C4-2B (cell line): ENCODE data around the gene MCU.
"Not testable (repeated sequence)": the region's sequence is repeated elsewhere in the genome, so short reads cannot be mapped to it uniquely, and the experiment has no call there.

Source experiments
- H3K27ac ChIP-seq: fragments of 450-650 bp; 2 replicates; pipeline ENCODE4 v1.5.1; 2017
- CTCF ChIP-seq: fragments of 450-650 bp; conservative IDR thresholded peaks from 2 replicates; pipeline ENCODE4 v1.5.1; 2017; ENCODE audit warnings: mild to moderate bottlenecking
- ZFX ChIP-seq: fragments of 450-650 bp; IDR thresholded peaks from 2 replicates; pipeline ENCODE4 v1.6.1; 2017

Gene MCU

GRCh38 chr10:72697716-72698115 lies 5.8 kb downstream of the MCU start:
- TF ChIP-seq ZFX, result no peak
- TF ChIP-seq CTCF, result no peak
- no peak overlapping the region for H3K27ac ChIP-seq

GRCh38 chr10:72702465-72702864 lies 10.5 kb downstream of the MCU start:
- H3K27ac ChIP-seq, result not testable (repeated sequence)

- no peak for TF ChIP-seq CTCF
- no peak for TF ChIP-seq ZFX
- H3K27ac ChIP-seq, result no peak overlapping the region
Observed at GRCh38 chr10:72702868-72703581, 11.1 kb downstream of the MCU start.

GRCh38 chr10:72704117-72704516 lies 12.2 kb downstream of the MCU start:
- no peak overlapping the region for H3K27ac ChIP-seq
- TF ChIP-seq CTCF, result no peak
- no peak for TF ChIP-seq ZFX

- TF ChIP-seq CTCF (no peak), ZFX (no peak)
- no peak overlapping the region for H3K27ac ChIP-seq
Observed at GRCh38 chr10:72709041-72709440, 17.1 kb downstream of the MCU start.

GRCh38 chr10:72712136-72712535 lies 20.2 kb downstream of the MCU start:
- H3K27ac ChIP-seq, result no peak overlapping the region
- no peak for TF ChIP-seq CTCF
- TF ChIP-seq ZFX, result no peak

- TF ChIP-seq CTCF, result no peak
- no peak for TF ChIP-seq ZFX
- H3K27ac ChIP-seq, result no peak overlapping the region
Observed at GRCh38 chr10:72719941-72720592, 28.1 kb downstream of the MCU start.
